ENCODE measurements around the gene KIF1C.

Gene KIF1C

DNA sequence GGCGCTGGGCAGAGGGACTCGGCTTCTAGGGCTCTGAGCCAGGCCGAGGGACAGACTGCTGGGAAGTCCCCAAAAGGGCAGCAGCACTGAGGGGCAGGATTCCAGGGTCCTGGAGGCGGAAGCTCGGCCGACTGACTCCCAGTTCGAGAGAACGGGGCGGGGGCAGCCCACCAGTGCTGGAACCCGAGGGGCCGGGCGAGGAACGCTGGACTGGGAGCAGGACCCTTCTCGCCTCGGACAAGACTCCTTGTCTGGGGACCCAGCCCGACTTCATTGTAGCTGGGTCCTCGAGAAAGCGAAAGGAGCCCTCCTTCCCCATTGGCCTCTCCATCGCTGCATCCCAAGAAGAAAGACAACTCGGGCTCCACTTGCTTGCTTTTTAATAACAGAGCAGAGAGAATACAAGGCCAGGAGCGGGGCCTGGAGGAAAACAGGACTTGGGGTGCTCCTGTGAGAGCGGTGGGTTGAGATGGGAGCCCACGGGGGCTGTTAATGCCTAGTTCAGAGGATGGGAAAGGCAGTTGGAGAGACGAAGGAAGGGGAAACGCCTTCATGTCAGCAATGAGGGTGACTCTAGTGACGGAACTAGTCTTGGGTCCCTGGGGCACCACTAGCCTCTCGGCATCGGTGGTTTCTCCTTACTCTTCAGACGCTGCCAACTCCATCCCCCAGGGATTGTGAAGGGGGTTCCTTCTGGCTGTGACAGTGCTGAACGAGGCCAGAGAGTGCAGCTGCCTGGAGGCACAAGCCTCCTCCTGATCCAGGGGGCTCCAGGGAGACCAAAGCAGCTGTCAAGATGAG, 9.8 kb upstream of the KIF1C start:
- H3K4me3 ChIP-seq (ENCODE audit: low read length), result peak overlapping the region; percentile 77
- DNase-seq (ENCODE audit: low read depth), result no peak
- TF ChIP-seq, protein P1, sequence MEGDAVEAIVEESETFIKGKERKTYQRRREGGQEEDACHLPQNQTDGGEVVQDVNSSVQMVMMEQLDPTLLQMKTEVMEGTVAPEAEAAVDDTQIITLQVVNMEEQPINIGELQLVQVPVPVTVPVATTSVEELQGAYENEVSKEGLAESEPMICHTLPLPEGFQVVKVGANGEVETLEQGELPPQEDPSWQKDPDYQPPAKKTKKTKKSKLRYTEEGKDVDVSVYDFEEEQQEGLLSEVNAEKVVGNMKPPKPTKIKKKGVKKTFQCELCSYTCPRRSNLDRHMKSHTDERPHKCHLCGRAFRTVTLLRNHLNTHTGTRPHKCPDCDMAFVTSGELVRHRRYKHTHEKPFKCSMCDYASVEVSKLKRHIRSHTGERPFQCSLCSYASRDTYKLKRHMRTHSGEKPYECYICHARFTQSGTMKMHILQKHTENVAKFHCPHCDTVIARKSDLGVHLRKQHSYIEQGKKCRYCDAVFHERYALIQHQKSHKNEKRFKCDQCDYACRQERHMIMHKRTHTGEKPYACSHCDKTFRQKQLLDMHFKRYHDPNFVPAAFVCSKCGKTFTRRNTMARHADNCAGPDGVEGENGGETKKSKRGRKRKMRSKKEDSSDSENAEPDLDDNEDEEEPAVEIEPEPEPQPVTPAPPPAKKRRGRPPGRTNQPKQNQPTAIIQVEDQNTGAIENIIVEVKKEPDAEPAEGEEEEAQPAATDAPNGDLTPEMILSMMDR (conservative IDR thresholded peaks at IDR 0.05; ENCODE audit: low read depth, low read length), result no peak

DNA sequence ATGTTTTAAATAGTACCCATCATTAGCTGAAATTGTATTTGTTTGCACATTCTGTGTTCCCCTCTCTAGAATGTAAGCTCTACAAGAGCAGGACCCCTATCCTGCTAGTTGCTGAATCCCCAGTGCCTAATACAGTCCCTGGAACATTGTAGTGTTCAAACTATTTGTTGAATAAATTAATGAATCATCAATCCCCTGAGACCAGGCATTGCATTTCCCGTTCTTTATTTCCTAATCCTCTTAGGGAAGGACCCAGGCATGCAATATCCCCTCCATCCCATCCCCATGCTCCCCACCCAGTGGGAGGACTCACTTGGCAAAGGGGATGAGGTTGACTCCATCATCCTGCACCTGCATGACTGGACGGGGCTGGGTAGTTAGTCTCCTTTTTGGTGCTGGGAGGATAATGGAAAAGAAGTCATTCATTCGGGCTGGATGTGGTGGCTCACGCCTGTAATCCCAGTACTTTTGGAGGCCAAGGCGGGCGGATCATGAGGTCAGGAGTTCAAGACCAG, 3.6 kb upstream of the KIF1C start:
- H3K4me3 ChIP-seq (ENCODE audit: low read length), result no peak overlapping the region
- TF ChIP-seq, protein P1 (conservative IDR thresholded peaks at IDR 0.05; ENCODE audit: low read depth, low read length), result no peak
- no peak for DNase-seq (ENCODE audit: low read depth)

DNA sequence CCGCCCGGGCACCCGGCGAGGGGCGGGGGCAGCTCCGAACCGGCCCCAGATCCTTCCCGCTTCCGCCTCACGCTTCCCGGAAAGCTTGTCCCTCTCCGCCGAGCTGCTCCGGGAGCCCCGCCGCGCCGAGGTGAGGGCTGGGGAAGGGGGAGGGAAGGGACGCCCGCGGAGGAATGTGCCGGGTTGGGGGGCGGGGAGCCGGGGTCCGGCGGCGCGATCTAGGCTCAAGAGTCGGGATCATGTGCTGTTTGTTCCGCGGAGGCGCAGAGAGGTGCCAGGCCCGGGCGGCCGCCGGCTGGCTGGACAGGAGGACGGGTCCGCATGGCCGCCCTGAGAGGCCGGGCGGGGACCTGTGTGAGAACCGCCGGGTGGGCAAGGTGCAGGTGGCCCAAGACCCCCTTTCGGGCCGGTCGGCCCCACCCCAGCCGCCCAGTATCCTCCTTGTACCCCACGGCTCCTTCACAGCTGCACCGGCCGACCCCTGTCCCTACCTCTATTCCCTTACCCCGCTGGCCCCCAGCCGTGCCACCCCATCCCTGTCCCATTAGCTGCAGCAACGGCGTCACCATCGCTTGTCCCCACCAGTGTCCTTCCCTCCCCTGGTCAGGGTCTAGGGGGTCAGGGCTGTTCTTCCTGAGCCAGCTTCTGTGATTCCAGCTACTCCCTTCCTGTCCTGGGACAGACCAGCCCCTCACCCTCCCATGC, 429 bp downstream of the KIF1C start:
- DNase-seq (ENCODE audit: low read depth), result no peak
- TF ChIP-seq, protein P1 (conservative IDR thresholded peaks at IDR 0.05; ENCODE audit: low read depth, low read length), result no peak
- peak overlapping the region; percentile 96 for H3K4me3 ChIP-seq (ENCODE audit: low read length)

DNA sequence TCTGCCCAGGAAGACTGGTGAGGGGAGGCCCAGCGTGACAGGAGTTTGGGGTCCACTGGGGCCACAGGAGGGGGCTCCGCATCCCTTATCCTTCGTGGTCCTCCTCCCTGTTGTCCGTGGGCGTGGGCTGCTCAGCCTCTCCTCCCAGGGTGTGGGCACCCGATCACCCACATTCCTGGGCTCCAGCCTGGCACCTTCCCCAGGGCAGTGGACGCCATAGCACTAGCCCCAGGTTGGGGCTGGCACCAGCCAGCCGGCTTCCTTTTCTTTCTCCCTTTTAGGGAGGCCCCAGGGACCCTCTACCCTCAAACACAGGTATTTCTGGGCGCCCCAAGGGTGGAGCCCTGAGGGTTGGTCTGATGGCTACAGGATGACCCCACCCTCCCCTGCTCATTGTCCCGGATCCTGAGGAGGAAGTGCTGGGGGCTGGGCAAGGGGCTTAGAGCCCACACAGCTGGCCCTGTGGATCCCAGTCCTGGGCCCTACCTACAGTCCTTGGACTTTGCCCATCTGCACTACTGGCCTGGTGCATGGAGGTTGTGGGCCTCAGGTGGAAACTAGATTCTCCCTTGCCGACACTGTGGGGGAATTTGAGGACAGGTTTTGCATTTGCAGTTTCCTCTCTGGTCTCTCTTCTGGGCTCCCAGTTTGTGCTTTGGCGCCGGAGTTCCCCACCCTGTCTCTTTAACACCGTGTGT, 1.1 kb downstream of the KIF1C start:
- TF ChIP-seq, protein P1 (conservative IDR thresholded peaks at IDR 0.05; ENCODE audit: low read depth, low read length), result no peak
- DNase-seq (ENCODE audit: low read depth), result no peak
- H3K4me3 ChIP-seq (ENCODE audit: low read length), result peak overlapping the region; percentile 96

DNA sequence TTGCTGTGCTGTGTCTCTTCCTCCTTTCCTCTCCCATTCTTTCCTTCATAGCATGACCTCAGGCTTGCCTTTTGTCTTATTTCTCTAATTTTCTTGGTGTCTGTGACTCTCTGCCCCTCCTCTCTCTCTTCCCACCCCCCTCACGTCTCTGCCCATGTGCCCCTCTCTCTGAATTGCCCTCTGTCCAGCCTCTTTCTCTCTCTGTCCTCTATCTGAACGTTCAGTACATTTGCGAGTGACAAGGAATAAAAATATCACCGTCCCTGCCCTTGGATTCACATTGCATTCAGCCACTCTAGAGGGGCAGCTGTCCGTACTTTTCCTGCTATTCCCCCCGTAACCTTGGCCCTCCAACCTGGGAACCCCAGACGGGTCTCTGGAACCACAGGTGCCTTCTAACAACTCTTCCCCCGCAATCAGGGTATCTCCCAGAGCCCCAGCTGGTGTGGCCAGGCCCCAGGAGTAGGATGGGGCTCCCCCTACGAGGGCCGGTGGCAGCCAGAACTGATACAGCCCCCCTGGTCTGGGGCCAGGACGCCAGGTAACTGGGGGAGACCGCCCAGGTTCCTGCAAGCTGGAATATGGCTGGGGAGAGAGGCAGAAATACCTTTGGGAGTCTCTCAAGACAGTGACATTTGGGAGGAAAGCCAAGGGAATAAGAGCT, 1.8 kb downstream of the KIF1C start:
- H3K4me3 ChIP-seq (ENCODE audit: low read length), result peak overlapping the region; percentile 96
- TF ChIP-seq, protein P1 (conservative IDR thresholded peaks at IDR 0.05; ENCODE audit: low read depth, low read length), result no peak
- no peak for DNase-seq (ENCODE audit: low read depth)

DNA sequence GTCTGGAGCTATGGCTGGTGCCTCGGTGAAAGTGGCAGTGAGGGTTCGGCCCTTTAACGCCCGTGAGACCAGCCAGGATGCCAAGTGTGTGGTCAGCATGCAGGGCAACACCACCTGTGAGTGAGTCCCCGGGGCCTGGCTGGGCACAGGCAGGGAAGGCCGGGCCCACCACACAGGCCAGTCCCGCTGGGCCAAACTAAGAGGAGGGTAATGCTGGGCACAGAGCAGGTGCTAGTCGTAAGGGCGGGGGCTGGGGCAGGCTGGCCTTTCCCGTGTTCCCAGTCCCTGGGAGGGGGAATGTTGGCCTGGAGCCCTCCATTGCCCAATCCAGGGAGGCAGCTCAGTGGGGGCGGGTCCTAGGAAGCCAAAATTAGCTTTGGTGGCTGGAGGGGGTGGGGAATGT, 2.5 kb downstream of the KIF1C start:
- no peak for DNase-seq (ENCODE audit: low read depth)
- no peak overlapping the region for H3K4me3 ChIP-seq (ENCODE audit: low read length)
- TF ChIP-seq, protein P1 (conservative IDR thresholded peaks at IDR 0.05; ENCODE audit: low read depth, low read length), result no peak
